ENCODE measurements around the gene TCF20. TPM values are rescaled to one million over a fixed set of nuclear protein-coding genes. Genes with fewer than 3 reads are reported as not detected.
A peak's percentile ranks its signal among the peaks of the same experiment; 100 is the strongest.

Gene TCF20
- total RNA-seq, 1 donor from 2014 or later, result 16.7 TPM

DNA sequence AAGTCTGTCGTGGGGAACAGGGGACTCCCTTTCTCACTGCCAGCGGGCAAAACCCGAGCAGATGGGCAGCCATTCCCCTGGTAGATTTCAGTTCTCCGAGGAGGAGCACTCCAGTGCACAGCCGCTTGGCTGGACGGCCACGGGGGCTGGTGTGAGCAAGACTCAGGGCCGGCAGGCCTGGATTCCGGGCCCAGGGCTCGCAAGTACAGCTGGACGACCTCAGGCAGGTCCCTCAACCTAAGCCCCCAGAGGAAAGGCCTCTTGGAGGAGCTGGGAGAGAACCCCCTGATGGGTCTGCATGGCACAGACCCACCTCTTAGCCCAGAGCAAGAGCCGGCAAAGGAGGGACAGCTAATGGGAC lies 31.3 kb upstream of the TCF20 start:
- no peak for ATAC-seq
- intact Hi-C loops (cut with DNase I), result no loop called here
- no peak for DNase-seq (ENCODE audit: missing footprints)

GRCh38 chr22:42301077-42301741 lies 30.8 kb upstream of the TCF20 start:
- no peak for DNase-seq (ENCODE audit: missing footprints)
- intact Hi-C loops (cut with DNase I), result no loop called here
- ATAC-seq, result no peak

- intact Hi-C loops (cut with DNase I), result no loop called here
- DNase-seq (ENCODE audit: missing footprints), result no peak
- ATAC-seq, result no peak
Observed at GRCh38 chr22:42300259-42301076, 30.0 kb upstream of the TCF20 start.

DNA sequence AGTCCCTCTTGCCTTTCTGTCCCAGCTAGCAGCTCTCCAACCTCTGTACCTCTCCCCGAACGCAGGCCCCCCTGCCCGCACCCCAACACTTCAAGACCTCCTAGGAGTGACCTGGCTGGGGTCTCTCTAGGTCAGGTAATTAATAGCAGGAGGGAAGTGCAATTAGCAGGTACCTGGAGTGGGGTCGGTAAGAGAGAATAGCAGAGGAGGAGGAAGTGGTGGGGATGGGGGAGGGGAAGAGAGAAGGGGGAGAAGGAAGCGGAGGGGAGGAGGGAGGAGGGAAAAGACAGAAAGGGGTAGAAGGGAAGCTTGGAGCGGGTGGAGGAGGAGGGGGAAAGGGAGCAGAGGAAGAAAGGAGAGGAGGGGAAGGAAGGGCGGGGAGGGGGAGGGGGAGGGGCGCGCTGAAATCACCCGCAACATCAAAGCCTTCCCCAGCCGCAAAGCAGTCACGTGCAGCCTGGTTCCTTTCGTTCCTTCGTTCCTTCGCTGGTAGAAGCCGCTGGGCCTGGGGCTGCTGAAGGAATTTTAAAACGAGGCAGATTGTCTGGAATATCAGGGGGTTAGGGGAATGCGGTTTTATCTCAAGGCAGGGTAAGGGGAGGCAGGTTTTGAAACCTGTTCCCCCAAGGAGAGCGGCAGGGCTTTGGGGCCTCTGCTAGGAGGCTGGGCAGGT lies 29.3 kb upstream of the TCF20 start:
- ATAC-seq (peak; percentile 20), DNase-seq (ENCODE audit: missing footprints) (no peak)
- intact Hi-C loops (cut with DNase I), result no loop called here

DNA sequence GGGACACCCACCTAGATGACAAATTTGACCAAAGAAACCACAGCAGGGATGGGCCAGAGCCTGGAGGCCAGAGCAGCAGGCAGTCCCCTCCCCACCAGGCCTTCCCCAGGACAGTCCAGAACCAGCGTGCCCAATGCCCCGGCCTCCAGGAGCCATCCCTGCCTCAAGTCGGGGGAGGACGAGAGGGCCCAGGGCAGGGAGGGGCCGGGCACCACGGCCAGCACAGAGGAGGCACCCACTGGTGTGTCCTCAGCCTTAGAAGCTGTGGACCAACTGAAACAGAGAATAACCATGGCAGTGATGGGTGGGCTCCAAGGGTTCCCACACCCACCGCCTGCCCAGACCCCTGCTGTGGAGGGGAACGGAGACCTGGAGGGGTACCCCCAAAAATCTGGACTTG lies 28.3 kb upstream of the TCF20 start:
- ATAC-seq, result no peak
- intact Hi-C loops (cut with DNase I), result no loop called here
- DNase-seq (ENCODE audit: missing footprints), result no peak

DNA sequence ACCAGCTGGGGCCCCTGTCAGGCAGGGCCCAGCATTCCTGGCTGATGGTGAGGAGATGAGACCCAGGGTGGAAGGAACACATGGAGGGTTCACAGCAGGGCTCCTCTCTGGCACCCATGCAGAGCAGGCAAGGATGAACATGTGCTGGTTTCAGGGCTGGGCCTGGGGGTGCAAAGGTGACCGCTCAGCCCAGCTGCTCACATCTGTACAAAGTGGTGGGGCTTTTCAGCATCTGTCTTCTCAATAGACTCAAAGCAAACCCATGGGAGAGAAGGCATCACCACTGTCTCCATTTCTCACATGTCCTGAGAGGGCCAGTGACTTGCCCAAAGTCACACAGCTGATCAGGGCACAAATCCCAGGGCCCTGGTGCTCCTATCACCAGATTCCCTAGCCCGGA lies 27.3 kb upstream of the TCF20 start:
- intact Hi-C loops (cut with DNase I), result no loop called here
- ATAC-seq, result no peak
- no peak for DNase-seq (ENCODE audit: missing footprints)

- no peak for ATAC-seq
- intact Hi-C loops (cut with DNase I), result no loop called here
- DNase-seq (ENCODE audit: missing footprints), result no peak
Observed at GRCh38 chr22:42296883-42297282, 26.4 kb upstream of the TCF20 start.

GRCh38 chr22:42296381-42296853 lies 26.0 kb upstream of the TCF20 start:
- DNase-seq (ENCODE audit: missing footprints) (peak; percentile 80), ATAC-seq (no peak)
- intact Hi-C loops (cut with DNase I), result no loop called here

DNA sequence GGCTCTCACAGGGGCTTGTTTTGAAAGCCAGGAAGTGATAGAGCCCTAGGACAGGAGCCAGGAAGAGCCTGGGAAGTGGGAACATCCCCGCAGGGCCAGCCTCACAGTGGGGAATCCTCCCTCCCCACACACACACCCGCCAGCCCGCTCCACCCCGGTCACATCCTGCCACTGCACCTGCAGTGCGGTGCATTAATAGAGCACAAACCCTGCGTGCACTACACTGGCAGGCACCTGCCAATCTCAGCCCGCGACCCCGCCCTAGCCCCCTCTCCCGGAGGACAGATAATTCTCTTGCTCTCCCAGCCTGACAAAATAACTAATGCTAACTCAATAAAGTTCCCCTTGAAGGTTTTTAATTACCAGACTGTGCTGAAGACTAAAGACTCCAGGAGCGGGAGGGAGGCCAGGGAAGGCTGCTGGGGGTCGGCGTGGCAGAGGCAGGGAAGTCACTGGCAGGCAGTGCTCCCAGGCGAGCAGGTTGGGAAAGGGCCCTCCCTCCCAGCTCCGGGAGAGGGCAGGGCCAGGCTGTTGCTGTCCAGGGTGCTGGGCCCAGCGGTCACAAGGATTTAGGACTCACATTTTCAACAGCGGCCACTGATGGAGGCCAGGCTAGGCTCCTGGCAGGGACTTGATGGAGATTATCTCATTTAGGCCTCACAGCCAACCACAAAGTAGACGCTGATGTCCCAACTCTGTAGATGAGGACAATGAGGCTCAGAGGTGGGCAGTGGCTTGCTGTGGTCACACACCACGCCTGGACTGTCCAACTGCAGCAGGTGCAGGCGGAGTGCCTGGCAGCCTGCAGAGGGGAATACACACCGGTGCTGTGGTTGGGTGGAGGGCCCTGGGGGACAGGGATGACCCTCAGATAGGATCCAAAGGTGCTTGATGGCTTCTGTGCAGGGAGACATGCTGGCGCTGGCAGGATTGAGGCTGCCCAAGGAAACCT lies 23.9 kb upstream of the TCF20 start:
- DNase-seq (ENCODE audit: missing footprints), result no peak
- intact Hi-C loops (cut with DNase I), result no loop called here
- ATAC-seq, result peak; percentile 67

- ATAC-seq (no peak), DNase-seq (ENCODE audit: missing footprints) (peak; percentile 11)
- intact Hi-C loops (cut with DNase I), result no loop called here
Observed at GRCh38 chr22:42292732-42293520, 22.5 kb upstream of the TCF20 start.

DNA sequence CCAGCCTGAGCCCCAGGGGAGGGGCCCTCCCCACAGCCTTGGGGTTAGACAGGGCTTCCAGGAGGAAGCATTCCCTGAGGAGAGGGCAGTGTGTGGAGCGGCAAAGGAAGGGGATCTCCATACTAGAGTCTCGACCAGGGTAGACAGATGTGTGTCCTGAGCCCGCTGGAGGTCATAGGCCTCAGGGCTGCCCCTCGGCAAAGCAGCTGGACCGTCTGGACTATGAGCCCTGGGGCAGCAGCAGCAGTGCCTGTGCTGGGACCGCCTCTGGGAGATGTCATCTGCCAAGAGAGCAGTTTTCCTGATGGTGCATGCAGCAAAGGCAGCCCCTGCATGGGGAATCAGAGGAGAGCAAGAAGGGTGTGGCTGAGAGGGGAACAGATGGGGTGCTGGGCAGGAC lies 20.8 kb upstream of the TCF20 start:
- intact Hi-C loops (cut with DNase I), result no loop called here
- DNase-seq (ENCODE audit: missing footprints), result no peak
- ATAC-seq, result no peak

DNA sequence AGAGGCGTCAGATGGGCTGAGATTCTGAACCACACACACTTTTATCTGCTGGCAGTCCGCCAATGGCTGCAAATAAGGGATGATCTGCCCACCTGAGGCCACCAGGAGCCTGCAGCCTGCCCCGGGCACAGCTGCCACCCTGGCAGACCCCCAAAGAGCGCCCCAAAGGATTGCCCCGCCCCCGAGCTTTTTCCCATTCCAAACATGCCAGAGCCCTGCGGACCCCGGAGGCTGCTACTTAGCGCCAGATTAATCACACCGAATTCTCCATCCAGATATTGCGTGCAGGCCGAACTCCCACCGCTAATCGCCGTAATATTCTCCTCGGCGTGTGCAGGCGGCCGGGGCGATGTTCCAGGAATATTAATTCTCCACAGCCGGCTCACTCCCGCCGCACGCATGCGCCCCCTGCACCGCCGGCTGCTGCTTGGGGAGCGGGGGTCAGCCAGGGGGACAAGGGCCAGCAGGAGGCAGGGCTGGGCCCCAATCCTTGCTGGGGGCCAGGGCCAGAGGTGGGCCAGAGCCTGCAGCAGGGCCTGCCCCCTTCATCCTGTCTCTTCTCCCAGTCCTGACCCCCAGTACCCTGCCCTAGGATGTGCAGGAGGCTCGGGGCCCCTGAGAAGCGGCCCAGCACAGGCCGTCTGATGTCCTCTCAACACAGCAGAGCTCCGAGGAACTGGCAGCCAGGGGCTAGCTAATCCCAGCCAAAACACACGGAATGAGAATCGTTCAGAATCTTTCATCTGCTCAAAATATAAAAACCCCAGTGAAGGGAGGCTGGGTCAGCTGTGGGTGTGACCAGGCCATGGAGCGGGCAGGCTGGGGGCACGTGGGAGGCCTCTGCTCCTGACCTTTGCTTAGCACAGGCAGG lies 19.5 kb upstream of the TCF20 start:
- intact Hi-C loops (cut with DNase I), result no loop called here
- ATAC-seq (no peak), DNase-seq (ENCODE audit: missing footprints) (peak; percentile 47)

DNA sequence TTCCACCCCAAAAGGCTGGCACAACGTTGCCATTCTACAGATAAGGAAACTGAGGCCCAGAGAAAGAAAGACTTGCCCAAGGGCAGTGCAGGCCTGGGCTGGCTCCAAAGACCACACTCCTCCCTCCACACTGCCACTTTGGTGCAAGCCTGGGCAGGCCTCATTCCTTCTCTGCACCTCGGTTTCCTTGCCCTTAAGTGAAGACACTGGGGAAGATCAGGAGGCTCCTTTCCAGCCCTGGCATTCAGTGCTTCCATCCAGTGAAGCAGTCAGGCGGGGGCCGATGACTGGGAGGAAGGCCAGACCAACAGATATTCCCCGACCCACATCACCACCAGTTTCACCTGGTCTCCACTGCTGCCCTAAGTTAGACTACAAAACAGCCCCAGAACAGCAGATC lies 18.3 kb upstream of the TCF20 start:
- DNase-seq (ENCODE audit: missing footprints), result peak; percentile 1
- no peak for ATAC-seq
- intact Hi-C loops (cut with DNase I), result no loop called here

DNA sequence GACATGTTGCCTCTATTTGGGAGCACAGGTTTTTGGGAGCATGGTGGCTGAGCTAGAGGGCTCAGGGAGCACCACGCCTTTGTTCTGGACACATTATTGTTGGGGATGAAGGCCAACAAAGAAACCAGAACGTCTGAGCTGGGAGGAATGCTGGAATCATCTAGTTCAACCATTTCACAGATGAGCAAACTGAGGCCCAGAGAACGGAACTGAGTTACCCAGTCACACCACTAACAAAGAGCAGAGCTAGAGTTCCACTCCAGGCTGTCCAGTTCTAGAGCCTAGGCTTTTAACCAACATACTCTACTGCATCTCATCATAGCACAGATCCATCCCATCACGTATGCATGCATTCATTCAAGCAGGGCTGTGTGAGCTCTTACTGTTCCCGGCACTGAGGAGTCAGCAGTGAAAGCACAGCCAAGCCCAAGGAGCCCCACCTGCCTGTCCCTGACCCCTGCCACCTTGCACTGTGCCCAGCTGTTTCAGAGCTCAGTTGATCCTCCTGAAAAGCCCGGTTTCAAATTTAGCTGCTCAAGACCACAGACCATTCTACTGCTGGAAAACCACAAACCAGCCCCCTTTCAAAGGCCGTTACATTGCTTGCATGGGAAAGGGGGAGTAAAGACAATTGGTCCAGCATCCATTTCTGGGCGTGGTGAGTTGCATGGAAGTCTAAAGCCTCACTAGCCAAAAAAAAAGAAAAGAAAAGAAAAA lies 16.9 kb upstream of the TCF20 start:
- DNase-seq (ENCODE audit: missing footprints) (peak; percentile 9), ATAC-seq (no peak)
- intact Hi-C loops (cut with DNase I), result no loop called here

- no peak for ATAC-seq
- DNase-seq (ENCODE audit: missing footprints), result peak; percentile 37
- intact Hi-C loops (cut with DNase I), result no loop called here
Observed at GRCh38 chr22:42286205-42286604, 15.8 kb upstream of the TCF20 start.

- intact Hi-C loops (cut with DNase I), result no loop called here
- ATAC-seq, result no peak
- no peak for DNase-seq (ENCODE audit: missing footprints)
Observed at GRCh38 chr22:42285604-42286003, 15.2 kb upstream of the TCF20 start.

All from Right ventricle myocardium inferior (tissue), 1 donor.